Neural cell (in vitro differentiated cells): ENCODE measurements around the gene CELF4. TPM values are rescaled to one million over a fixed set of nuclear protein-coding genes. Genes with fewer than 3 reads are reported as not detected.

Experiments used
- H2AFZ ChIP-seq: fragments of 200-600, 300-800 bp; sonication (generic), shearing (Covaris generic); 2 replicates; pipeline ENCODE4 v1.6.0; 2014; ENCODE audit warnings: low read depth, mild to moderate bottlenecking, antibody characterized with exemption, low read length, moderate library complexity
- H3F3A ChIP-seq: fragments of 200-600 bp; shearing (Covaris generic); 2 replicates; pipeline ENCODE4 v1.6.1; 2016; ENCODE audit warnings: mild to moderate bottlenecking, moderate library complexity, mixed read lengths, antibody characterized with exemption, low read length; ENCODE audit not compliant: insufficient read depth, poor library complexity, severe bottlenecking
- H3K27ac ChIP-seq: fragments of 200-600, 300-800 bp; sonication (generic), shearing (Covaris generic); 2 replicates; pipeline ENCODE4 v1.5.1; 2014; ENCODE audit warnings: mild to moderate bottlenecking, low read length, moderate library complexity
- H3K27me3 ChIP-seq: fragments of 300-800, 200-600 bp; sonication (generic), shearing (Covaris generic); 2 replicates; pipeline ENCODE4 v1.6.0; 2014; ENCODE audit warnings: mild to moderate bottlenecking, low read depth, low read length, moderate library complexity; ENCODE audit not compliant: insufficient read depth
- H3K36me3 ChIP-seq: fragments of 300-800, 200-600 bp; sonication (generic), shearing (Covaris generic); 2 replicates; pipeline ENCODE4 v1.5.1; 2014; ENCODE audit warnings: mild to moderate bottlenecking, antibody characterized with exemption, low read length, moderate library complexity; ENCODE audit not compliant: insufficient read depth
- H3K4me2 ChIP-seq: fragments of 300-800, 200-600 bp; sonication (generic), shearing (Covaris generic); 2 replicates; pipeline ENCODE4 v1.6.0; 2014; ENCODE audit warnings: mild to moderate bottlenecking, low read length
- H3K4me3 ChIP-seq: fragments of 300-800, 200-600 bp; sonication (generic), shearing (Covaris generic); 2 replicates; pipeline ENCODE4 v1.5.1; 2014; ENCODE audit warnings: mild to moderate bottlenecking, low read length, moderate library complexity
- H3K79me2 ChIP-seq: fragments of 200-600 bp; shearing (Covaris generic); replicated peaks from 2 replicates; pipeline ENCODE4 v1.6.0; 2014; ENCODE audit warnings: mild to moderate bottlenecking, low read length, moderate library complexity; ENCODE audit not compliant: insufficient read depth
- H3K9ac ChIP-seq: fragments of 300-800, 200-600 bp; sonication (generic), shearing (Covaris generic); 2 replicates; pipeline ENCODE4 v1.6.1; 2016; ENCODE audit warnings: mild to moderate bottlenecking, low read length, mixed read lengths
- H3K9me2 ChIP-seq: fragments of 200-600 bp; shearing (Covaris generic); 2 replicates; pipeline ENCODE4 v1.6.1; 2016; ENCODE audit warnings: mild to moderate bottlenecking, low read length, mixed read lengths; ENCODE audit not compliant: insufficient read depth
- H3K9me3 ChIP-seq: fragments of 200-600, 300-800 bp; sonication (generic), shearing (Covaris generic); 2 replicates; pipeline ENCODE4 v1.6.1; 2016; ENCODE audit warnings: mild to moderate bottlenecking, mixed run types, low read length, moderate library complexity, mixed read lengths
- H4K20me1 ChIP-seq: fragments of 200-600 bp; shearing (Covaris generic); 2 replicates; pipeline ENCODE4 v1.6.1; 2016; ENCODE audit warnings: mild to moderate bottlenecking, mixed run types; ENCODE audit not compliant: insufficient read depth
- CTCF ChIP-seq: fragments of 450-650 bp; IDR thresholded peaks from 2 replicates; pipeline ENCODE4 v1.5.1; 2014; ENCODE audit warnings: antibody characterized with exemption, mild to moderate bottlenecking, moderate library complexity; ENCODE audit not compliant: poor library complexity, severe bottlenecking
- EP300 ChIP-seq: fragments of 450-650 bp; conservative IDR thresholded peaks from 2 replicates; pipeline ENCODE4 v1.6.1; 2014; ENCODE audit warnings: antibody characterized with exemption, mild to moderate bottlenecking, moderate library complexity; ENCODE audit not compliant: poor library complexity, severe bottlenecking
- EZH2 ChIP-seq: fragments of 200-600, 300-800 bp; shearing (Covaris generic), sonication (generic); IDR thresholded peaks from 2 replicates; pipeline ENCODE4 v1.6.1; 2014; ENCODE audit warnings: antibody characterized with exemption, low read length, borderline replicate concordance, mild to moderate bottlenecking; ENCODE audit not compliant: insufficient read depth, poor library complexity, severe bottlenecking
- MXI1 ChIP-seq: fragments of 450-650 bp; conservative IDR thresholded peaks from 2 replicates; pipeline ENCODE4 v1.6.1; 2014; ENCODE audit warnings: antibody characterized with exemption, mild to moderate bottlenecking; ENCODE audit not compliant: poor library complexity, severe bottlenecking
- POLR2AphosphoS5 ChIP-seq: IDR thresholded peaks from 2 replicates; pipeline ENCODE4 v1.6.1; 2012
- RAD21 ChIP-seq: fragments of 450-650 bp; conservative IDR thresholded peaks from 2 replicates; pipeline ENCODE4 v1.6.1; 2014; ENCODE audit warnings: antibody characterized with exemption, mild to moderate bottlenecking, moderate library complexity
- REST ChIP-seq: IDR thresholded peaks from 2 replicates; pipeline ENCODE4 v1.6.1; 2012; ENCODE audit warnings: borderline replicate concordance
- SMC3 ChIP-seq: fragments of 450-650 bp; conservative IDR thresholded peaks from 2 replicates; pipeline ENCODE4 v1.6.1; 2014; ENCODE audit warnings: antibody characterized with exemption, mild to moderate bottlenecking, moderate library complexity; ENCODE audit not compliant: poor library complexity
- TAF1 ChIP-seq: IDR thresholded peaks from 2 replicates; pipeline ENCODE4 v1.6.1; 2012; ENCODE audit warnings: low read depth
- polyA plus RNA-seq: library from polyadenylated mRNA; depleted of rRNA; stranded (reverse); fragments of >200 nt; gene quantifications from 2 replicates; pipeline ENCODE4 v1.2.3, GENCODE V29; 2014

CELF4 gene
- polyA plus RNA-seq, 1 donor from 2014 or later: 191 TPM

GRCh38 chr18:37524498-37525261 lies 40.9 kb downstream of the CELF4 start (continued):
- TF ChIP-seq SMC3 (no peak), TAF1 (no peak), MXI1 (no peak), RAD21 (no peak)

GRCh38 chr18:37524139-37524497 lies 41.5 kb downstream of the CELF4 start:
- Histone ChIP-seq H3K9me3 (no peaks in the 10 kb centered on the region), H3K4me2 (no peak overlapping the region), H3K36me3 (no peaks in the 10 kb centered on the region), H2AFZ (no peak overlapping the region), H3K27me3 (peaks cover 6% of the 10 kb centered on the region), H3F3A (no peaks in the 10 kb centered on the region), H3K27ac (no peak overlapping the region), H3K79me2 (peaks cover 7% of the 10 kb centered on the region), H3K9ac (no peak overlapping the region), H3K9me2 (no peaks in the 10 kb centered on the region), H3K4me3 (no peak overlapping the region), H4K20me1 (peaks cover 4% of the 10 kb centered on the region)
- TF ChIP-seq TAF1: no peak
- no peak for TF ChIP-seq POLR2AphosphoS5
- no peak for TF ChIP-seq EP300
- no peak for TF ChIP-seq MXI1
- TF ChIP-seq REST: no peak
- TF ChIP-seq EZH2: no peak
- TF ChIP-seq SMC3: no peak
- TF ChIP-seq RAD21: no peak
- no peak for TF ChIP-seq CTCF
